Keratinocyte (primary cell): ENCODE results near the gene MTO1. TPM values are rescaled to one million over a fixed set of nuclear protein-coding genes. Genes with fewer than 3 reads are reported as not detected.

ENCODE experiments used
- DNase-seq: peaks from one replicate; pipeline ENCODE4 v3.0.0-alpha.2; 2011; ENCODE audit warnings: low read depth, missing footprints, low spot score
- FAIRE-seq: peaks from 2 replicates; lab custom pipeline; 2011; peaks lifted over from hg19 to GRCh38; lab: Jason Lieb, UNC
- H2AFZ ChIP-seq: 2 replicates; pipeline ENCODE4 v1.6.0; 2012; ENCODE audit warnings: low read length, control low read depth, inconsistent platforms; ENCODE audit not compliant: control insufficient read depth
- H3K27ac ChIP-seq: 2 replicates; pipeline ENCODE4 v1.5.1; 2011; ENCODE audit warnings: low read length; ENCODE audit not compliant: control insufficient read depth, insufficient read depth
- H3K27me3 ChIP-seq: 3 replicates; pipeline ENCODE4 v1.6.0; 2011; ENCODE audit warnings: low read length; ENCODE audit not compliant: control insufficient read depth, insufficient read depth; ENCODE audit errors: extremely low read depth
- H3K36me3 ChIP-seq, 2 experiments: 2 replicates in 1 of 2; 3 replicates in 1 of 2; pipeline ENCODE4 v1.5.1; 2011; ENCODE audit warnings: low read length in 2 of 2, mild to moderate bottlenecking in 1 of 2; ENCODE audit not compliant: control insufficient read depth in 2 of 2, insufficient read depth in 2 of 2; ENCODE audit errors: extremely low read depth in 1 of 2
- H3K4me1 ChIP-seq: 3 replicates; pipeline ENCODE4 v1.5.1; 2011; ENCODE audit warnings: low read length; ENCODE audit not compliant: control insufficient read depth, insufficient read depth; ENCODE audit errors: extremely low read depth
- H3K4me2 ChIP-seq: 3 replicates; pipeline ENCODE4 v1.6.0; 2011; ENCODE audit warnings: low read depth, low read length; ENCODE audit not compliant: control insufficient read depth, insufficient read depth; ENCODE audit errors: extremely low read depth
- H3K4me3 ChIP-seq, 3 experiments: fragments of 200-600 bp in 1 of 3; sonication (generic) in 1 of 3; 2 replicates in 2 of 3; 3 replicates in 1 of 3; pipeline ENCODE4 v1.5.1; 2011 to 2016; ENCODE audit warnings: low read length in 3 of 3, mild to moderate bottlenecking in 3 of 3, control low read depth in 2 of 3, inconsistent platforms in 1 of 3, low read depth in 1 of 3, mixed read lengths in 1 of 3, mixed run types in 1 of 3, moderate library complexity in 1 of 3; ENCODE audit not compliant: control insufficient read depth in 2 of 3, insufficient read depth in 2 of 3; ENCODE audit errors: extremely low read depth in 1 of 3
- H3K79me2 ChIP-seq: 2 replicates; pipeline ENCODE4 v1.6.0; 2012; ENCODE audit warnings: low read length; ENCODE audit not compliant: control insufficient read depth, insufficient read depth
- H3K9ac ChIP-seq: 3 replicates; pipeline ENCODE4 v1.6.0; 2011; ENCODE audit warnings: low read length; ENCODE audit not compliant: control insufficient read depth, insufficient read depth; ENCODE audit errors: extremely low read depth
- H3K9me1 ChIP-seq: 3 replicates; pipeline ENCODE4 v1.6.0; 2011; ENCODE audit warnings: low read length; ENCODE audit not compliant: control insufficient read depth, insufficient read depth; ENCODE audit errors: extremely low read depth
- H3K9me3 ChIP-seq: 2 replicates; pipeline ENCODE4 v1.5.1; 2012; ENCODE audit warnings: low read depth, low read length; ENCODE audit not compliant: control insufficient read depth
- H4K20me1 ChIP-seq: 3 replicates; pipeline ENCODE4 v1.6.0; 2011; ENCODE audit warnings: low read length; ENCODE audit not compliant: control insufficient read depth, insufficient read depth; ENCODE audit errors: extremely low read depth
- CTCF ChIP-seq, 3 experiments: IDR thresholded peaks in 1 of 3; conservative IDR thresholded peaks in 1 of 3; optimal IDR thresholded peaks in 1 of 3; 2 replicates in 2 of 3; 3 replicates in 1 of 3; pipeline versions ENCODE3 to v1.5.1; 2011; ENCODE audit warnings: low read length in 3 of 3, mild to moderate bottlenecking in 3 of 3, moderate library complexity in 2 of 3, control low read depth in 1 of 3, inconsistent platforms in 1 of 3; ENCODE audit not compliant: insufficient read depth in 2 of 3; ENCODE audit errors: extremely low read depth in 1 of 3
- EZH2 ChIP-seq: IDR thresholded peaks from one replicate; pipeline ENCODE4 v1.6.1; 2012; ENCODE audit warnings: inconsistent platforms, mild to moderate bottlenecking, low read length, moderate library complexity
- dilution Hi-C: fragments of 300-500 bp; cut with MboI; formaldehyde crosslinking; loops from one replicate; pipeline ENCODE4 v1.7.0; 2020; ENCODE audit warnings: low sequenced_read_pairs; ENCODE audit not compliant: extremely low pct_ligation_motif_present
- polyA plus RNA-seq, 5 experiments: library from polyadenylated mRNA; depleted of rRNA in 3 of 5; stranded (reverse) in 3 of 5; stranded (forward) in 1 of 5; unstranded in 1 of 5; fragments of >200 nt; gene quantifications; 1 replicate in 1 of 5; 2 replicates in 3 of 5; 3 replicates in 1 of 5; pipeline versions ENCODE4 v1.2.1 to v1.2.3, GENCODE V29; 2011 to 2012; ENCODE audit warnings: missing spikeins in 2 of 5, low read depth in 1 of 5, low replicate concordance in 1 of 5

The MTO1 gene
- polyA plus RNA-seq, 1 donor (not counting 4 experiments of a cell fraction or from before 2014, with no cell fraction given), result 24.5 TPM

- Histone ChIP-seq H3K9me1 (no peaks in the 10 kb centered on the region), H3K4me3 (no peak overlapping the region), H3K9me3 (no peaks in the 10 kb centered on the region), H3K4me2 (no peak overlapping the region), H3K4me1 (peaks cover 7% of the 10 kb centered on the region), H3K27ac (no peak overlapping the region), H4K20me1 (no peaks in the 10 kb centered on the region), H3K27me3 (no peaks in the 10 kb centered on the region), H2AFZ (no peak overlapping the region), H3K79me2 (no peaks in the 10 kb centered on the region), H3K9ac (no peak overlapping the region), H3K36me3 (no peaks in the 10 kb centered on the region)
- FAIRE-seq (no peak), DNase-seq (no peak)
- dilution Hi-C loops, result no loop called here
- TF ChIP-seq EZH2, result no peak
- no peak for TF ChIP-seq CTCF (optimal IDR thresholded peaks at IDR 0.05 in 1 of 3, IDR thresholded peaks at IDR 0.05 in 1 of 3, conservative IDR thresholded peaks at IDR 0.05 in 1 of 3; ENCODE audit: extremely low read depth in 1 of 3, insufficient read depth in 2 of 3, low read length in 3 of 3)
Observed at GRCh38 chr6:73528897-73529296, 67.4 kb downstream of the MTO1 start.

- Histone ChIP-seq H3K36me3 (no peaks in the 10 kb centered on the region), H3K79me2 (no peaks in the 10 kb centered on the region), H3K27me3 (no peaks in the 10 kb centered on the region), H3K4me3 (no peak overlapping the region), H3K27ac (no peak overlapping the region), H3K4me1 (no peaks in the 10 kb centered on the region), H3K9me3 (no peaks in the 10 kb centered on the region), H2AFZ (no peak overlapping the region), H3K9ac (no peak overlapping the region), H3K9me1 (no peaks in the 10 kb centered on the region), H3K4me2 (no peak overlapping the region), H4K20me1 (no peaks in the 10 kb centered on the region)
- dilution Hi-C loops, result no loop called here
- no peak for TF ChIP-seq CTCF (optimal IDR thresholded peaks at IDR 0.05 in 1 of 3, IDR thresholded peaks at IDR 0.05 in 1 of 3, conservative IDR thresholded peaks at IDR 0.05 in 1 of 3; ENCODE audit: extremely low read depth in 1 of 3, insufficient read depth in 2 of 3, low read length in 3 of 3)
- no peak for TF ChIP-seq EZH2
- FAIRE-seq (no peak), DNase-seq (no peak)
Observed at GRCh38 chr6:73532293-73532692, 70.8 kb downstream of the MTO1 start.
